PC-3 (cell line): ENCODE data around the gene CPE.

ENCODE experiments used
- EZH2 ChIP-seq: fragments of 300-600 bp; sonication (generic); IDR thresholded peaks from one replicate; pipeline ENCODE4 v1.6.1; 2017; ENCODE audit warnings: antibody characterized with exemption, mild to moderate bottlenecking, low read length; ENCODE audit not compliant: unreplicated experiment
- EZH2phosphoT487 ChIP-seq: fragments of 300-600 bp; sonication (generic); IDR thresholded peaks from 2 replicates; pipeline ENCODE4 v1.6.1; 2018; ENCODE audit warnings: mild to moderate bottlenecking, antibody characterized with exemption, low read length, borderline replicate concordance
- TF ChIP-seq, protein P1 (sequence below): fragments of 300-600 bp; sonication (generic); conservative IDR thresholded peaks from 2 replicates; pipeline ENCODE4 v1.5.1; 2017; ENCODE audit warnings: antibody characterized with exemption, low read depth, mild to moderate bottlenecking, low read length

DNA sequence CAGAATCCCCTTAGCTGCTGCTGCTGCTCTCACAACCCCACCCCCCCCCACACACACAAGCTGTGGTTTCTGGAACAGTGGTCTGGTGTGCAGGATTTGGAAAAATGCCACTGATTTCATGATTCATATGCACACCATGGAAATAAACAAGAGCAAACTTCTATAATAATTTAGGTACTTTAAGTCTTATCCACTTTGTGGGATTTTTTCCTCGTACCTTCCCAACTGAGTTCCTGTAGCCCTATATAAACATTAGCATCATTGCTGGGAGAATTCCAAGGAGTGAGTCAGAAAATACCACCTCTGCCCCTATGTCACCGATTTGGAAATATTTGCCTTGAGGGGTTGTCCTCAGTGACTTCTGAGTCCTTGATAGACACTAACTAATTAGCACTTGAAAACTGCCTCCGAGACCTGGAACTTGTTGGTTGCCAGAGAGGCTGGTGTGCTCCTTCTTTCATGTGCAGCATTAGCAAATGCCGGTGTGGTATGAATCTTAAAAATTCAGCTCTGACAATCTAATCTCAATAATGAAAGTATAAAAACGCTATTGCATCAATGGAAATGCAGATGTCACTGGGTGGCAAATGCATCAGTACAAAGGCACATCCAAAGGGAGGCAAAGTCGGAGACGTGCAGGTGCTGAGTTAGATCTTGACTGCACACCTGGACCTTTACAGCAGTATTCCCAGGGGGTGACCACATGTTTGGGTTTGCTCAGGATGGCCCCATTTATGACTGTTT lies 61.8 kb downstream of the CPE start:
- TF ChIP-seq, protein P1, sequence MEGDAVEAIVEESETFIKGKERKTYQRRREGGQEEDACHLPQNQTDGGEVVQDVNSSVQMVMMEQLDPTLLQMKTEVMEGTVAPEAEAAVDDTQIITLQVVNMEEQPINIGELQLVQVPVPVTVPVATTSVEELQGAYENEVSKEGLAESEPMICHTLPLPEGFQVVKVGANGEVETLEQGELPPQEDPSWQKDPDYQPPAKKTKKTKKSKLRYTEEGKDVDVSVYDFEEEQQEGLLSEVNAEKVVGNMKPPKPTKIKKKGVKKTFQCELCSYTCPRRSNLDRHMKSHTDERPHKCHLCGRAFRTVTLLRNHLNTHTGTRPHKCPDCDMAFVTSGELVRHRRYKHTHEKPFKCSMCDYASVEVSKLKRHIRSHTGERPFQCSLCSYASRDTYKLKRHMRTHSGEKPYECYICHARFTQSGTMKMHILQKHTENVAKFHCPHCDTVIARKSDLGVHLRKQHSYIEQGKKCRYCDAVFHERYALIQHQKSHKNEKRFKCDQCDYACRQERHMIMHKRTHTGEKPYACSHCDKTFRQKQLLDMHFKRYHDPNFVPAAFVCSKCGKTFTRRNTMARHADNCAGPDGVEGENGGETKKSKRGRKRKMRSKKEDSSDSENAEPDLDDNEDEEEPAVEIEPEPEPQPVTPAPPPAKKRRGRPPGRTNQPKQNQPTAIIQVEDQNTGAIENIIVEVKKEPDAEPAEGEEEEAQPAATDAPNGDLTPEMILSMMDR, result no peak
- TF ChIP-seq EZH2 (no peak), EZH2phosphoT487 (no peak)
